ENCODE data around the gene ZNF580. TPM values are rescaled to one million over a fixed set of nuclear protein-coding genes. Genes with fewer than 3 reads are reported as not detected.

Gene ZNF580
- total and polyA plus RNA-seq, 2 of the 13 experiments (the other 11 are each of a cell fraction or from before 2014, with no cell fraction given) = 4.4 to 6.0 TPM

GRCh38 chr19:55598719-55599467 lies 41.9 kb upstream of the ZNF580 start (continued):
- TF ChIP-seq TBX3 (IDR thresholded peaks at IDR 0.05; ENCODE audit: borderline replicate concordance) (no peak), FOXK2 (IDR thresholded peaks at IDR 0.05) (0 out of 2 replicates have a peak, but pooled peaks have one; percentile 33), ZBTB4 (CRISPR knock-in tag; IDR thresholded peaks at IDR 0.05; ENCODE audit: borderline replicate concordance) (no peak), ZNF326 (CRISPR knock-in tag; IDR thresholded peaks at IDR 0.05; ENCODE audit: borderline replicate concordance) (no peak), DZIP1 (CRISPR knock-in tag; IDR thresholded peaks at IDR 0.05) (no peak), CREB3 (CRISPR knock-in tag; IDR thresholded peaks at IDR 0.05) (0 out of 2 replicates have a peak, but pooled peaks have one; percentile 46), ZGPAT (CRISPR knock-in tag; IDR thresholded peaks at IDR 0.05) (peak; percentile 95; the same call in 1 of the 2 replicates), ZNF124 (CRISPR knock-in tag; IDR thresholded peaks at IDR 0.05) (peak; percentile 67; the same call in 1 of the 2 replicates), CTCF (CRISPR knock-in tag; IDR thresholded peaks at IDR 0.05) (0 out of 2 replicates have a peak, but pooled peaks have one; percentile 13), GPN1 (CRISPR knock-in tag; IDR thresholded peaks at IDR 0.05; ENCODE audit: borderline replicate concordance) (0 out of 2 replicates have a peak, but pooled peaks have one; percentile 47)
